Loucy (cell line): ENCODE measurements around the gene LNPEP.

Experiments used
- CTCF ChIP-seq: fragments of 200-600 bp; sonication (generic); conservative IDR thresholded peaks from 2 replicates; pipeline ENCODE4 v1.5.1; 2014; ENCODE audit warnings: mild to moderate bottlenecking, antibody characterized with exemption, low read length
- EZH2phosphoT487 ChIP-seq: fragments of 200-600 bp; IDR thresholded peaks from 2 replicates; pipeline ENCODE4 v1.6.1; 2018; ENCODE audit warnings: antibody characterized with exemption, mild to moderate bottlenecking, moderate library complexity, borderline replicate concordance

DNA sequence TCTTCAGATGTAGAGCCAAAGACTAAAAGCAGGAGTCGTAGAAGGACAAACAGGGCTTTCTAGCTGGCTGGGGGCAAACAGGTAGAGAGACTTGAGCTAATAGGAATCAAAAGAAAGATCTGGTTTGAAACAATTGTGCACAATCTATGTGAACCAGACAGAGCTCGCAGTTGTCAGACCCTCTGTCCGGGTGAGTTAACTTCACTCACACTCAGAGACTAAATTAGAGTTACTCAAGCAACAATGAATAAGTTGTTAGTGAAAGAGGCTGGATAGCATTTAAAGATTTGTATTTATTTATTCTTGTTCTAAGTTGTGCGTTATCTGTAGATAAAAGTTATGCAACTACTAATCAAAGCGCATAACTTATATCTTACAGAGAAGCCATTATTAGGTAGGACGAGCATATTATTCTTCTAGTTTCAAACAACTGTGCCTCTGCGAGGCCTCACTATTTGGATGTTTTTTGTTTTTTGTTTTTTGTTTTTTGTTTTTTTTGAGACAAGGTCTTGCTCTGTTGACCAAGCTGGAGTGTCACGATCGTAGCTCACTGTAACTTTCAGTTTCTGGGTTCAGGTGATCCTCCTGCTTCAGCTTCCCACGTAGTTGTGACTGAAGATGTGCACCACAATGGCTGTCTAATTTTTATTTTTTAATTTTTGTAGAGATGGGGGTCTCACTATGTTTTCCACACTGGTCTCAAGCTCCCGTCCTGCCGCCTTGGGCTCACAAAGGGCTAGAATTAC lies 13.2 kb upstream of the LNPEP start:
- no peak for TF ChIP-seq CTCF
- no peak for TF ChIP-seq EZH2phosphoT487
